K562 (cell line): ENCODE results near the gene DND1. TPM values are rescaled to one million over a fixed set of nuclear protein-coding genes. Genes with fewer than 3 reads are reported as not detected.

Experiments
- C11orf30 ChIP-seq: fragments of 450-650 bp; IDR thresholded peaks from 2 replicates; pipeline ENCODE4 v1.6.1; 2016; ENCODE audit warnings: low read depth, mild to moderate bottlenecking
- EP400 ChIP-seq: fragments of 450-650 bp; IDR thresholded peaks from 2 replicates; pipeline ENCODE4 v1.6.1; 2017; ENCODE audit warnings: antibody characterized with exemption, mild to moderate bottlenecking, moderate library complexity
- GTF3C2 ChIP-seq: IDR thresholded peaks from 3 replicates; pipeline ENCODE4 v1.6.1; 2011; ENCODE audit warnings: borderline replicate concordance, mild to moderate bottlenecking, moderate library complexity; ENCODE audit not compliant: insufficient read length; ENCODE audit errors: extremely low read depth
- KLF13 ChIP-seq: fragments of 450-650 bp; IDR thresholded peaks from 2 replicates; pipeline ENCODE4 v1.6.1; 2016; ENCODE audit warnings: missing genetic modification characterization, low read depth, mild to moderate bottlenecking, missing compliant biosample characterization, moderate library complexity, borderline replicate concordance
- MLX ChIP-seq, 2 experiments: fragments of 450-650 bp in 1 of 2; sonication (generic) in 1 of 2; formaldehyde crosslinking; conservative IDR thresholded peaks; 2 replicates each; pipeline versions ENCODE4 v1.4.0 to v1.8.1; 2020 to 2022; ENCODE audit warnings: mild to moderate bottlenecking in 1 of 2, missing genetic modification reagents in 1 of 2
- NEUROD1 ChIP-seq: fragments of 150-350 bp; IDR thresholded peaks from 2 replicates; pipeline ENCODE4 v1.6.1; 2014; ENCODE audit warnings: borderline replicate concordance, low read length, low read depth; ENCODE audit not compliant: partially characterized antibody
- NFATC3 ChIP-seq: fragments of 450-650 bp; IDR thresholded peaks from 2 replicates; pipeline ENCODE4 v1.6.1; 2017; ENCODE audit warnings: mild to moderate bottlenecking
- POLR2G ChIP-seq: fragments of 200-400 bp; formaldehyde crosslinking; IDR thresholded peaks from 2 replicates; pipeline ENCODE4 v1.6.1; 2017; ENCODE audit warnings: low read depth, mild to moderate bottlenecking, antibody characterized with exemption, low read length, moderate library complexity
- SIX5 ChIP-seq, 2 experiments: IDR thresholded peaks; 2 replicates each; pipeline ENCODE4 v1.6.1; 2011; ENCODE audit warnings: low read length in 2 of 2, borderline replicate concordance in 1 of 2, low read depth in 1 of 2, mild to moderate bottlenecking in 1 of 2, moderate library complexity in 1 of 2; ENCODE audit not compliant: insufficient read depth in 1 of 2
- ZNF232 ChIP-seq: sonication (generic); formaldehyde crosslinking; IDR thresholded peaks from 2 replicates; pipeline ENCODE4 v1.8.0; 2022; ENCODE audit warnings: mild to moderate bottlenecking, missing genetic modification reagents
- ZNF431 ChIP-seq: sonication (generic); formaldehyde crosslinking; IDR thresholded peaks from 2 replicates; pipeline ENCODE4 v1.8.0; 2022; ENCODE audit warnings: mild to moderate bottlenecking, missing genetic modification reagents
- ZNF717 ChIP-seq: fragments of 250-450 bp; sonication (Bioruptor Pico); IDR thresholded peaks from 2 replicates; pipeline ENCODE4 v1.5.0; 2021
- polyA plus RNA-seq, 8 experiments: library from polyadenylated mRNA; depleted of rRNA in 4 of 8; stranded (reverse) in 5 of 8; unstranded in 3 of 8; fragments of >200 nt; fragmentation: Nextera tagmentation in 2 of 8; fragmentation: Illumina TruSeq in 1 of 8; extraction: Ambion mirVana in 2 of 8; extraction: Trizol in 1 of 8; gene quantifications; 2 replicates each; pipeline versions ENCODE4 v1.2.1 to v1.2.3, GENCODE V29; 2011 to 2014; ENCODE audit warnings: inconsistent platforms in 1 of 8, missing spikeins in 1 of 8
- total RNA-seq, 7 experiments: library from RNA; depleted of rRNA in 6 of 7; stranded (reverse); fragments of >200 nt in 6 of 7; fragmentation: Illumina TruSeq in 2 of 7; extraction: Trizol in 2 of 7; gene quantifications; 2 replicates each; pipeline versions ENCODE4 v1.2.1 to v1.2.3, GENCODE V29; 2011 to 2021; ENCODE audit warnings: low replicate concordance in 1 of 7
- TF ChIP-seq, protein P1 (sequence below): fragments of 450-650 bp; IDR thresholded peaks from 2 replicates; pipeline ENCODE4 v1.6.1; 2018; ENCODE audit warnings: mild to moderate bottlenecking, low read depth; ENCODE audit not compliant: partially characterized antibody
- TF ChIP-seq, protein P2 (sequence below): fragments of 150-350 bp; conservative IDR thresholded peaks from 2 replicates; pipeline ENCODE4 v1.6.1; 2014; ENCODE audit warnings: low read length
- TF ChIP-seq, protein P3 (sequence below), 2 experiments: IDR thresholded peaks; 2 replicates each; pipeline ENCODE4 v1.6.1; 2011; ENCODE audit warnings: borderline replicate concordance in 1 of 2, control low read depth in 1 of 2, low read depth in 1 of 2, low read length in 1 of 2, mild to moderate bottlenecking in 1 of 2, mixed read lengths in 1 of 2, moderate library complexity in 1 of 2; ENCODE audit not compliant: insufficient read depth in 1 of 2, insufficient read length in 1 of 2, poor library complexity in 1 of 2, severe bottlenecking in 1 of 2; ENCODE audit errors: extremely low read depth in 1 of 2

The DND1 gene
- total and polyA plus RNA-seq, 9 of the 15 experiments (the other 6 are each of a cell fraction or from before 2014, with no cell fraction given) = 0.37 to 2.0 (median 0.90) TPM; not detected in 3

DNA sequence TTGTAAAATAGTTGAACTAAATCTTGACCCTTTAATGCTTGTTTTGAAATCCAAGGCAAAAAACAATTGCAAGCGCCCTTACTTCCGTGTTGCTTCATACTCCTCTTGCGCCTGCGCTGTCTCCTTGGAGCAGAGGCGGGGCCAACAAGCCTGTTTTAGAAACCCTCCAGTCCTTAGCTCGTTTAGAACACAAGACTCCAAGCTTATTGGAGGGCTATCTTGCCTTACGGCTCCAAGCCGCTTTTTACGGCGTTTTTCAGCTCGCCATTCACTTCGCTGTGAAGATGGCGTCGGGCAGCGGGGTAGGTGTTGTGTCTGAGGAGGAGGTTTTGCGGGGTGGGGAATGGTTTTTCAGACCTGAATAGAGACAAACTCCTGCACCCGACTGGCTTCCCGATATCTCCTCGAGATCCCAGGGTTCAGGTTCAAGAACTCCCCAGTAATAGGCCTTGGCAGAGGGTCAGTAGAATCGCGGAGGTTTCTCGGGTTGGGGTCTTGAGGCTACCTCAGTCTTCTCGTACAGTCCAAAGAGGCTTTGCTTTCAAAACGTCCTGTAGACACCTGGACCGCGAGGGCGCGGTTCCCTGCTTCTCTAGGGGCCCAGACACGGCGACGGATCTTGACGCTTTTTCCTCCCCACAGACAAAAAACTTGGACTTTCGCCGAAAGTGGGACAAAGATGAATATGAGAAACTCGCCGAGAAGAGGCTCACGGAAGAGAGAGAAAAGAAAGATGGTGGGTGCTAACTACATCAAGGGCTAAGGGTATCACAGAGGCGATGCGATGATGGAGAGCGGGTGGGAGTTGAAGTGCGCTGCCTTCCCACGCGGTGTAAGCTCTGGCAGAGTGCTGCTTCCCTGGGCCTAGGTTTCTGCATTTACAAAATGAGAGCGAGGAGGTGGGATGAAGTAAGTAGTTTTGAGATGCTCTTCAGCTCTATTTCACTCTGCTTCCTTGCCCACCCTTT, 27.1 kb upstream of the DND1 start, which contains the start of gene ZMAT2 (continued):
- TF ChIP-seq NFATC3 = no peak
- TF ChIP-seq SIX5 (IDR thresholded peaks at IDR 0.05; ENCODE audit: borderline replicate concordance in 1 of 2, insufficient read depth in 1 of 2, low read depth in 1 of 2, low read length in 2 of 2) = peak; percentile 43 to 49; a peak in 2 of 4 replicates
- no peak for TF ChIP-seq KLF13
- peak; percentile 48; the same call in 1 of the 2 replicates for TF ChIP-seq EP400
- TF ChIP-seq ZNF232 = no peak
- no peak for TF ChIP-seq GTF3C2
- TF ChIP-seq, protein P1, sequence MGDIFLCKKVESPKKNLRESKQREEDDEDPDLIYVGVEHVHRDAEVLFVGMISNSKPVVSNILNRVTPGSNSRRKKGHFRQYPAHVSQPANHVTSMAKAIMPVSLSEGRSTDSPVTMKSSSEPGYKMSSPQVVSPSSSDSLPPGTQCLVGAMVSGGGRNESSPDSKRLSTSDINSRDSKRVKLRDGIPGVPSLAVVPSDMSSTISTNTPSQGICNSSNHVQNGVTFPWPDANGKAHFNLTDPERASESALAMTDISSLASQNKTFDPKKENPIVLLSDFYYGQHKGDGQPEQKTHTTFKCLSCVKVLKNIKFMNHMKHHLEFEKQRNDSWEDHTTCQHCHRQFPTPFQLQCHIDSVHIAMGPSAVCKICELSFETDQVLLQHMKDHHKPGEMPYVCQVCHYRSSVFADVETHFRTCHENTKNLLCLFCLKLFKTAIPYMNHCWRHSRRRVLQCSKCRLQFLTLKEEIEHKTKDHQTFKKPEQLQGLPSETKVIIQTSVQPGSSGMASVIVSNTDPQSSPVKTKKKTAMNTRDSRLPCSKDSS = no peak
- TF ChIP-seq C11orf30 = peak; percentile 99
- no peak for TF ChIP-seq ZNF431
- TF ChIP-seq, protein P2, sequence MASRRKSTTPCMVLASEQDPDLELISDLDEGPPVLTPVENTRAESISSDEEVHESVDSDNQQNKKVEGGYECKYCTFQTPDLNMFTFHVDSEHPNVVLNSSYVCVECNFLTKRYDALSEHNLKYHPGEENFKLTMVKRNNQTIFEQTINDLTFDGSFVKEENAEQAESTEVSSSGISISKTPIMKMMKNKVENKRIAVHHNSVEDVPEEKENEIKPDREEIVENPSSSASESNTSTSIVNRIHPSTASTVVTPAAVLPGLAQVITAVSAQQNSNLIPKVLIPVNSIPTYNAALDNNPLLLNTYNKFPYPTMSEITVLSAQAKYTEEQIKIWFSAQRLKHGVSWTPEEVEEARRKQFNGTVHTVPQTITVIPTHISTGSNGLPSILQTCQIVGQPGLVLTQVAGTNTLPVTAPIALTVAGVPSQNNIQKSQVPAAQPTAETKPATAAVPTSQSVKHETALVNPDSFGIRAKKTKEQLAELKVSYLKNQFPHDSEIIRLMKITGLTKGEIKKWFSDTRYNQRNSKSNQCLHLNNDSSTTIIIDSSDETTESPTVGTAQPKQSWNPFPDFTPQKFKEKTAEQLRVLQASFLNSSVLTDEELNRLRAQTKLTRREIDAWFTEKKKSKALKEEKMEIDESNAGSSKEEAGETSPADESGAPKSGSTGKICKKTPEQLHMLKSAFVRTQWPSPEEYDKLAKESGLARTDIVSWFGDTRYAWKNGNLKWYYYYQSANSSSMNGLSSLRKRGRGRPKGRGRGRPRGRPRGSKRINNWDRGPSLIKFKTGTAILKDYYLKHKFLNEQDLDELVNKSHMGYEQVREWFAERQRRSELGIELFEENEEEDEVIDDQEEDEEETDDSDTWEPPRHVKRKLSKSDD = no peak
- no peak for TF ChIP-seq ZNF717 (CRISPR knock-in tag)
- peak; percentile 63 for TF ChIP-seq POLR2G
- TF ChIP-seq, protein P3, sequence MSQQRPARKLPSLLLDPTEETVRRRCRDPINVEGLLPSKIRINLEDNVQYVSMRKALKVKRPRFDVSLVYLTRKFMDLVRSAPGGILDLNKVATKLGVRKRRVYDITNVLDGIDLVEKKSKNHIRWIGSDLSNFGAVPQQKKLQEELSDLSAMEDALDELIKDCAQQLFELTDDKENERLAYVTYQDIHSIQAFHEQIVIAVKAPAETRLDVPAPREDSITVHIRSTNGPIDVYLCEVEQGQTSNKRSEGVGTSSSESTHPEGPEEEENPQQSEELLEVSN (IDR thresholded peaks at IDR 0.05; ENCODE audit: borderline replicate concordance in 1 of 2, extremely low read depth in 1 of 2, insufficient read depth in 1 of 2, insufficient read length in 1 of 2, low read depth in 1 of 2, low read length in 1 of 2, poor library complexity in 1 of 2, severe bottlenecking in 1 of 2) = no peak
- TF ChIP-seq MLX (CRISPR knock-in tag; conservative IDR thresholded peaks at IDR 0.05) = no peak
- TF ChIP-seq NEUROD1 = no peak
